Measurements from ENCODE around the gene LELP1. TPM values are rescaled to one million over a fixed set of nuclear protein-coding genes. Genes with fewer than 3 reads are reported as not detected.

The LELP1 gene
- total and polyA plus RNA-seq, 2 donors (not counting 3 experiments of a cell fraction or from before 2014, with no cell fraction given): not detected

- ChIA-PET CTCF (no interaction called here), POLR2A (no interaction called here)
- FAIRE-seq: no peak
- Histone ChIP-seq H3K79me2 (ENCODE audit: control insufficient read depth, insufficient read depth, low read length) (no peaks in the 10 kb centered on the region), H3K4me1 (ENCODE audit: control insufficient read depth, extremely low read depth, insufficient read depth, low read length) (no peaks in the 10 kb centered on the region), H3K27me3 (ENCODE audit: control insufficient read depth in 2 of 2, insufficient read depth in 2 of 2, low read length in 2 of 2) (no peaks in the 10 kb centered on the region), H3K9me1 (replicated peaks; ENCODE audit: control insufficient read depth, extremely low read depth, insufficient read depth, low read length) (no peaks in the 10 kb centered on the region), H3K4me2 (ENCODE audit: insufficient read depth, low read length) (no peak overlapping the region), H2AFZ (ENCODE audit: low read depth, low read length) (no peak overlapping the region), H3K4me3 (replicated peaks in 1 of 3; ENCODE audit: insufficient read depth in 1 of 3, low read depth in 1 of 3, low read length in 3 of 3) (no peak overlapping the region), H3K27ac (ENCODE audit: insufficient read depth, low read depth, low read length) (no peak overlapping the region), H4K20me1 (replicated peaks; ENCODE audit: control insufficient read depth, extremely low read depth, insufficient read depth, low read length) (no peaks in the 10 kb centered on the region), H3K36me3 (ENCODE audit: control insufficient read depth in 2 of 2, extremely low read depth in 1 of 2, insufficient read depth in 2 of 2, low read length in 2 of 2) (no peaks in the 10 kb centered on the region), H3K9me3 (replicated peaks; ENCODE audit: control insufficient read depth, insufficient read depth, low read length) (no peaks in the 10 kb centered on the region), H3K9ac (replicated peaks; ENCODE audit: extremely low read depth, insufficient read depth, low read length) (no peak overlapping the region)
- dilution Hi-C loops (cut with MboI; ENCODE audit: extremely low pct_ligation_motif_present, low sequenced_read_pairs): no loop called here
- no peak for DNase-seq (ENCODE audit: low read depth, low spot score)
- TF ChIP-seq EZH2 (IDR thresholded peaks at IDR 0.05; ENCODE audit: borderline replicate concordance, low read depth, low read length, severe bottlenecking) (no peak), CTCF (IDR thresholded peaks at IDR 0.05; ENCODE audit: extremely low read depth in 1 of 2, insufficient read depth in 1 of 2, low read depth in 1 of 2, low read length in 2 of 2) (no peak), GATA2 (IDR thresholded peaks at IDR 0.05; ENCODE audit: insufficient read depth, insufficient read length, low read depth, low read length) (no peak), MYC (IDR thresholded peaks at IDR 0.05; ENCODE audit: low read depth, low read length) (no peak), JUN (IDR thresholded peaks at IDR 0.05; ENCODE audit: borderline replicate concordance, insufficient read depth, insufficient read length, low read depth) (no peak), FOS (IDR thresholded peaks at IDR 0.05; ENCODE audit: borderline replicate concordance, insufficient read depth, low read length) (no peak), POLR2A (IDR thresholded peaks at IDR 0.05; ENCODE audit: low read depth, low read length) (no peak), POLR2AphosphoS5 (IDR thresholded peaks at IDR 0.05; ENCODE audit: insufficient read depth, low read depth, low read length) (no peak), MAX (IDR thresholded peaks at IDR 0.05; ENCODE audit: insufficient read depth, insufficient read length) (no peak)
- BruUV-seq (replicated peaks): no TSS peak
- intact Hi-C loops (cut with micrococcal nuclease): no loop called here
These were observed 48.8 kb downstream of the LELP1 start for GRCh38 chr1:153251988-153252387.

Data from endothelial cell of umbilical vein (primary cell).